Osteoblast (primary cell): ENCODE measurements around the gene MRPL19. TPM values are rescaled to one million over a fixed set of nuclear protein-coding genes. Genes with fewer than 3 reads are reported as not detected.

Experiments
- DNase-seq: peaks from one replicate; pipeline ENCODE4 v3.0.0; 2011; ENCODE audit warnings: low spot score, mixed read lengths; ENCODE audit not compliant: insufficient read length; ENCODE audit errors: missing footprints
- H2AFZ ChIP-seq: 2 replicates; pipeline ENCODE4 v1.6.0; 2011; ENCODE audit warnings: mild to moderate bottlenecking, low read length
- H3K27ac ChIP-seq: 2 replicates; pipeline ENCODE4 v1.5.1; 2011; ENCODE audit warnings: mild to moderate bottlenecking, low read depth, low read length, moderate library complexity
- H3K27me3 ChIP-seq: 2 replicates; pipeline ENCODE4 v1.6.0; 2012; ENCODE audit warnings: mild to moderate bottlenecking, control low read depth, inconsistent platforms, low read length, moderate library complexity; ENCODE audit not compliant: insufficient read depth
- H3K36me3 ChIP-seq: 2 replicates; pipeline ENCODE4 v1.5.1; 2011; ENCODE audit warnings: mild to moderate bottlenecking, low read length, control low read depth, moderate library complexity; ENCODE audit not compliant: insufficient read depth
- H3K4me1 ChIP-seq: 2 replicates; pipeline ENCODE4 v1.5.1; 2011; ENCODE audit warnings: mild to moderate bottlenecking, low read length, control low read depth, moderate library complexity; ENCODE audit not compliant: insufficient read depth
- H3K4me2 ChIP-seq: 2 replicates; pipeline ENCODE4 v1.6.0; 2011; ENCODE audit warnings: mild to moderate bottlenecking, low read length; ENCODE audit not compliant: insufficient read depth
- H3K4me3 ChIP-seq: fragments of 200-600 bp; sonication (generic); 3 replicates; pipeline ENCODE4 v1.5.1; 2012; ENCODE audit warnings: mild to moderate bottlenecking, low read length, inconsistent platforms; ENCODE audit not compliant: insufficient read depth
- H3K79me2 ChIP-seq: 2 replicates; pipeline ENCODE4 v1.6.0; 2012; ENCODE audit warnings: mild to moderate bottlenecking, low read length, control low read depth, inconsistent platforms; ENCODE audit not compliant: insufficient read depth
- H3K9me3 ChIP-seq: 2 replicates; pipeline ENCODE4 v1.5.1; 2011; ENCODE audit warnings: low read depth, low read length, control low read depth
- H4K20me1 ChIP-seq: 2 replicates; pipeline ENCODE4 v1.6.0; 2012; ENCODE audit warnings: mild to moderate bottlenecking, low read length, control low read depth; ENCODE audit not compliant: insufficient read depth
- total RNA-seq: library from RNA; depleted of rRNA; stranded (reverse); fragments of >200 nt; gene quantifications from 2 replicates; pipeline ENCODE4 v1.2.3, GENCODE V29; 2012
- TF ChIP-seq, protein P1 (sequence below): IDR thresholded peaks from 2 replicates; pipeline ENCODE4 v1.5.1; 2011; ENCODE audit warnings: mild to moderate bottlenecking, low read depth, low read length, moderate library complexity; ENCODE audit errors: extremely low read depth

Gene MRPL19
- total RNA-seq, 1 donor = 35.8 TPM

DNA sequence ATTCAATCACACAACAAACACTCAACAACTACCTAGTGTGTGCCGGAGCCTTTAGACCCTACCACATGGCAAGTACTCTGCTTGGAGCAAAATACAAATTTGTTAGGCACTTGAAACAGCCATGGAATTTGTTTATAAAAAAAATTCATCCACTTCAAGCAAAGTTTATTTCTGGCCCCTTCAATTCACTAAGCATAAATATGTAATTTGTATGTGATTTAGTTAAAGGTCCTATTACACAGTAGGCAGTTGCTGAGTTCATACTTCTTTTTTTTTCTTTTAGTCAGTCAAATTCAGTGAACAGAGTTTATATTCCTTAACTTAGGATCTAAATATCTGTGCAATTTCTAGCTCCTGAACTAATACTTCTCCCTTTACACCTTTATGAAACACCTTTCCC, 41.6 kb downstream of the MRPL19 start:
- H3K36me3 ChIP-seq = peaks cover 30% of the 10 kb centered on the region
- no peak overlapping the region for H3K4me3 ChIP-seq
- DNase-seq = no peak
- no peak overlapping the region for H3K27ac ChIP-seq
- H3K4me1 ChIP-seq = no peaks in the 10 kb centered on the region
- H3K9me3 ChIP-seq = no peaks in the 10 kb centered on the region
- TF ChIP-seq, protein P1, sequence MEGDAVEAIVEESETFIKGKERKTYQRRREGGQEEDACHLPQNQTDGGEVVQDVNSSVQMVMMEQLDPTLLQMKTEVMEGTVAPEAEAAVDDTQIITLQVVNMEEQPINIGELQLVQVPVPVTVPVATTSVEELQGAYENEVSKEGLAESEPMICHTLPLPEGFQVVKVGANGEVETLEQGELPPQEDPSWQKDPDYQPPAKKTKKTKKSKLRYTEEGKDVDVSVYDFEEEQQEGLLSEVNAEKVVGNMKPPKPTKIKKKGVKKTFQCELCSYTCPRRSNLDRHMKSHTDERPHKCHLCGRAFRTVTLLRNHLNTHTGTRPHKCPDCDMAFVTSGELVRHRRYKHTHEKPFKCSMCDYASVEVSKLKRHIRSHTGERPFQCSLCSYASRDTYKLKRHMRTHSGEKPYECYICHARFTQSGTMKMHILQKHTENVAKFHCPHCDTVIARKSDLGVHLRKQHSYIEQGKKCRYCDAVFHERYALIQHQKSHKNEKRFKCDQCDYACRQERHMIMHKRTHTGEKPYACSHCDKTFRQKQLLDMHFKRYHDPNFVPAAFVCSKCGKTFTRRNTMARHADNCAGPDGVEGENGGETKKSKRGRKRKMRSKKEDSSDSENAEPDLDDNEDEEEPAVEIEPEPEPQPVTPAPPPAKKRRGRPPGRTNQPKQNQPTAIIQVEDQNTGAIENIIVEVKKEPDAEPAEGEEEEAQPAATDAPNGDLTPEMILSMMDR = no peak
- H3K4me2 ChIP-seq = no peak overlapping the region
- no peaks in the 10 kb centered on the region for H4K20me1 ChIP-seq
- no peaks in the 10 kb centered on the region for H3K79me2 ChIP-seq
- no peak overlapping the region for H2AFZ ChIP-seq
- H3K27me3 ChIP-seq = no peaks in the 10 kb centered on the region

DNA sequence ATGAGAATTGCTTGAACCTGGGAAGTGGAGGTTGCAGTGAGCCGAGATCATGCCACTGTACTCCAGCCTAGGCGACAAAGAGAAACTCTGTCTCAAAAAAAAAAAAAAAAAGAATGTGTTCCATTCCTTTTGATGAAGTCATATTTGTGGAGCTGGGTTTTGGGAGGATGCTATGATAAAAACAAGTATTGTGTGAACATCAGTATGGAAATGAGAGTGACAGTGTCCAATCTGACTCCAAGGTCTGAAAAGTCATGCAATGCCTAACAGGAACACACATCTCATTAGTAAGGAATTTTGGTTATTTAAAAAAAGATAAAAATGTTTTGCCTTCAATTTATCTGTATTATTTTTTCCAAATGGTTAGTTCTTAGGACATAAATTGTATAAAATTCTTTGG, 52.3 kb downstream of the MRPL19 start:
- no peaks in the 10 kb centered on the region for H4K20me1 ChIP-seq
- H3K4me3 ChIP-seq = no peak overlapping the region
- no peak for DNase-seq
- no peaks in the 10 kb centered on the region for H3K9me3 ChIP-seq
- H3K4me2 ChIP-seq = no peak overlapping the region
- H2AFZ ChIP-seq = no peak overlapping the region
- H3K27me3 ChIP-seq = no peaks in the 10 kb centered on the region
- no peak overlapping the region for H3K27ac ChIP-seq
- TF ChIP-seq, protein P1 = no peak
- H3K79me2 ChIP-seq = no peaks in the 10 kb centered on the region
- no peaks in the 10 kb centered on the region for H3K4me1 ChIP-seq
- peaks cover 36% of the 10 kb centered on the region for H3K36me3 ChIP-seq

DNA sequence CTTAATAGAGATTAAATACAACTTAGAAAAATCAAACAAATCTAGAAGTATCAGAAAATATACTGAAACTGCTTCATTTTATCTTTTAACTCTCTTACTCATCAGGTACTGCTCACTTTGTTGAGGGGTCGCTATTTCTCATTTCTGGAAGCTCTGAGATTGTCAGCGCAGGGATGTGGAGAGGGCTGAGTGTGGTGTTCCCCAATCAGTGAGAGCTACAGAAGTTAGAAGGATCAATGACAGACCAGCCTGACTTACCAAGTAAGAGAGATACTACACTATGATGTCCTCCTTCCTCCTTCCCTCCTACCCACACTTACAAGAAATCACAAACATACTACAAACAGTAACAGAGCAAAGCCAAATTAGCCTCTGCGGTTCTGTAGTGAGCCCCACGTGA, 56.0 kb downstream of the MRPL19 start:
- Histone ChIP-seq H3K27me3 (no peaks in the 10 kb centered on the region), H3K27ac (no peak overlapping the region), H3K79me2 (peaks cover 3% of the 10 kb centered on the region), H3K4me3 (no peak overlapping the region), H3K4me2 (no peak overlapping the region), H3K9me3 (no peaks in the 10 kb centered on the region), H3K36me3 (peaks cover 39% of the 10 kb centered on the region), H2AFZ (no peak overlapping the region), H4K20me1 (no peaks in the 10 kb centered on the region), H3K4me1 (peaks cover 7% of the 10 kb centered on the region)
- DNase-seq = no peak
- TF ChIP-seq, protein P1 = no peak

DNA sequence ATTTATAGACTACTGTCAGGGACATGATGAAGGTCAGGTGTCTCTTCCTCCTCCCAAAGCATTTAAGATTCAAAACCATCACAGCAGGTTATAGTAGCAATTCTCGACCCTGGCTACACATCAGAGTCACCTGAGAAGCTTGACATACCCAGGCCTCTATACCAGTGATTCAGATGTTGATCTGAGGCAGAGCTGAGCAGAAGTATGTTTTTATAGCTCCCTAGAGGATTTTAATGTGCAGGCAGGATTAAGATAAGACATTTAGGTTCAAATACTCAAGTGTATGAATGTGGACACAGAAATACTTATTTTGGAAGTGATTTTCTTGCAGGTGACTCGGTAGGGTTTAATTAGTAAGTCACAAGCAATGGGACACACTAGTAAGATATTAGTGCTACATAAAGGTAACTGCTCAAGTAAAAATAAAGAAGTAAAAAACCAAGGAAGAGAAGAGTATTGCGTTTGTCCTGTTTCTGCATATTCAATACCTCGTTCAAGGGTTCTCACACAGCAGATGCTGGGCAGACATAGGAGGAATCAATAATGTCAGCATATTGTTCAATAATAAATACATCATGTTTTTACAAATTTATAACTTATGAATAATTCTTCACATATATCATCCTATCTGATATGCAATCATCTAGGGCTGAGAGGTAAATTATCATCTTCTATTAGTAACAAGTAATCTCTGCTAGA, 57.2 kb downstream of the MRPL19 start:
- DNase-seq = no peak
- H3K27me3 ChIP-seq = no peaks in the 10 kb centered on the region
- H3K9me3 ChIP-seq = no peaks in the 10 kb centered on the region
- no peak overlapping the region for H2AFZ ChIP-seq
- H3K4me2 ChIP-seq = no peak overlapping the region
- H3K4me1 ChIP-seq = peaks cover 15% of the 10 kb centered on the region
- H3K36me3 ChIP-seq = peaks cover 33% of the 10 kb centered on the region
- H3K79me2 ChIP-seq = peaks cover 5% of the 10 kb centered on the region
- TF ChIP-seq, protein P1 = no peak
- no peak overlapping the region for H3K27ac ChIP-seq
- no peak overlapping the region for H3K4me3 ChIP-seq
- no peaks in the 10 kb centered on the region for H4K20me1 ChIP-seq
